RPMI7951 (cell line): ENCODE measurements around the gene CACNA1C. TPM values are rescaled to one million over a fixed set of nuclear protein-coding genes. Genes with fewer than 3 reads are reported as not detected.

ENCODE experiments used
- DNase-seq: peaks from one replicate; pipeline ENCODE4 v3.0.0-alpha.2; 2012; ENCODE audit warnings: low read depth
- total RNA-seq: library from RNA; depleted of rRNA; stranded (reverse); fragments of >200 nt; shearing (Covaris generic); gene quantifications from 2 replicates; pipeline ENCODE4 v1.2.3, GENCODE V29; 2014

CACNA1C gene
- total RNA-seq, 1 experiment from 2014 or later, result 1.6 TPM

GRCh38 chr12:2451025-2451424, 398.2 kb downstream of the CACNA1C start:
- peak; percentile 50 for DNase-seq

- DNase-seq, result no peak
Observed at GRCh38 chr12:2451497-2451896, 398.7 kb downstream of the CACNA1C start.

- DNase-seq, result no peak
Observed at GRCh38 chr12:2453076-2453760, 400.4 kb downstream of the CACNA1C start.

- no peak for DNase-seq
Observed at GRCh38 chr12:2453761-2454090, 400.9 kb downstream of the CACNA1C start.

- no peak for DNase-seq
Observed at GRCh38 chr12:2454601-2455177, 401.9 kb downstream of the CACNA1C start.

GRCh38 chr12:2455410-2455809, 402.6 kb downstream of the CACNA1C start:
- DNase-seq, result no peak

GRCh38 chr12:2456122-2456812, 403.5 kb downstream of the CACNA1C start:
- no peak for DNase-seq

- no peak for DNase-seq
Observed at GRCh38 chr12:2456813-2457186, 404.0 kb downstream of the CACNA1C start.

- DNase-seq, result no peak
Observed at GRCh38 chr12:2457215-2457932, 404.6 kb downstream of the CACNA1C start.

GRCh38 chr12:2457933-2458414, 405.2 kb downstream of the CACNA1C start:
- no peak for DNase-seq

- DNase-seq, result peak; percentile 53
Observed at GRCh38 chr12:2460051-2460670, 407.4 kb downstream of the CACNA1C start.

GRCh38 chr12:2461046-2461445, 408.3 kb downstream of the CACNA1C start:
- no peak for DNase-seq

GRCh38 chr12:2461645-2462044, 408.9 kb downstream of the CACNA1C start:
- DNase-seq, result no peak

GRCh38 chr12:2462087-2462486, 409.3 kb downstream of the CACNA1C start:
- DNase-seq, result no peak

- no peak for DNase-seq
Observed at GRCh38 chr12:2463719-2464118, 410.9 kb downstream of the CACNA1C start.

GRCh38 chr12:2465681-2466080, 412.9 kb downstream of the CACNA1C start:
- no peak for DNase-seq

GRCh38 chr12:2466211-2466610, 413.4 kb downstream of the CACNA1C start:
- no peak for DNase-seq

GRCh38 chr12:2467447-2468195, 414.8 kb downstream of the CACNA1C start:
- no peak for DNase-seq

- DNase-seq, result no peak
Observed at GRCh38 chr12:2475984-2476383, 423.2 kb downstream of the CACNA1C start.

- no peak for DNase-seq
Observed at GRCh38 chr12:2477009-2477766, 424.4 kb downstream of the CACNA1C start.
